ENCODE measurements around the gene CAMKK1.
"Not testable (repeated sequence)": the region's sequence is repeated elsewhere in the genome, so short reads cannot be mapped to it uniquely, and the experiment has no call there.

Gene CAMKK1

GRCh38 chr17:3845621-3846436 lies 47.0 kb downstream of the CAMKK1 start, which contains the start of gene NCBP3:
Gene NCBP3 (minus strand): TSS chr17:3846246. CDS start chr17:3846223, 23 bp downstream.
- peak; percentile 98 for DNase-seq (ENCODE audit: low spot score)

GRCh38 chr17:3845291-3845620 lies 47.6 kb downstream of the CAMKK1 start:
- no peak for DNase-seq (ENCODE audit: low spot score)

GRCh38 chr17:3844556-3844955 lies 48.3 kb downstream of the CAMKK1 start:
- DNase-seq (ENCODE audit: low spot score), result not testable (repeated sequence)

GRCh38 chr17:3843935-3844516 lies 48.8 kb downstream of the CAMKK1 start:
- no peak for DNase-seq (ENCODE audit: low spot score)

DNA sequence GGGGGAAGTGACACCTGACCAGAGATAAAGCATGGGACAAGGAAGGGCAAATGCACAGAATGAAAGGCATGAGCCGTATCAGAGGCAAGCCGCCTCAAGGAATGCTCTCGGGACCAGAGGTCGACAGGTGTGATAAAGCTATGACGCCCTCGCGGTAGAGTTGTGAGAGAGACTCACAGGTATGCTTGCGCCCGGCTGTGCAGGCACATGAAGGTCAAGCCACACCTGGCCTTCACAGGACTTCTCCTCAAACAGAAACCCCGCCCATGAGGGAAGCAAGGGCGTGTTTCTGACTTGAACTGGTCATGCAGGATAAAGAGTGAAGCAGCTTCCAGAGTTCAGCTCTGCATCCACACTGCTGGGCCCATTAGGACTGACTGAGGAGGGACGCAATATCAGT lies 54.6 kb downstream of the CAMKK1 start:
- no peak for DNase-seq (ENCODE audit: low spot score)

GRCh38 chr17:3836551-3836950 lies 56.3 kb downstream of the CAMKK1 start:
- no peak for DNase-seq (ENCODE audit: low spot score)

GRCh38 chr17:3835410-3836229 lies 57.2 kb downstream of the CAMKK1 start:
- no peak for DNase-seq (ENCODE audit: low spot score)

DNA sequence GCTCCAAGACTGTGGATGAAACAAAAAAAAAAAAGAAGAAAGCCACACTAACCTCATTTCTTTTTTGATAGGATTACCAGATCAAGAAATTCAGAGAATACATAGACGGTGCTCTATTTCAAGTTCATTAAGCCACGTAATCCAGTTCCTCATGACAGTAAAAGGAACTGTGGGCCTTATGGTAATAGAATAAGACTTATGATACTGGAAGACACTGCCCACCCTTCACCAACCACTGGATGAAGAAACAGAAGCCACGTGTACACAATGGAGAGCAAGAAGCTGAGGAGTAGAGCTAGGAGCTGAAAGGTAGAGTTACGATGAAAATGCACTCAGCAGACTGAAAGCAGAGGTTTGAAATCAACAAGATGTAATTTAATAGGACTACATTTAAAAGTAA lies 58.0 kb downstream of the CAMKK1 start:
- DNase-seq (ENCODE audit: low spot score), result no peak

DNA sequence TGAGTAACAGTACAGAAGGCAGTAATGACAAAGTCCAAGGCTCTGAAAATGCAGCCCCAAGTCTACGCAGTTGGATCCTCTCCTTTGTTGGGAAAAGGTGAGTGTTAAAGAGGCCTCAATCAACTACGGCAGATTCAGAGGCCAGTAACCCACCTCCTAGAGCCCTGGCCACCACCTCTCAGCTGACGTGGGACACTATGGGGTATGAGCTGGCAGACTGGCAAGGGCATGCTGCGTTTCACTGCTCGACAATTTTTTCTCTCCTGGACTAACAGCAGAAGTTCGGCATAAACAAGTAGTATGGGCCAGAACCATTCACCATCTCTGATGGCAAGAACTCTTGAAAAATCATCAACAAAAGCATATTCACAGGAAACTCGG lies 64.0 kb downstream of the CAMKK1 start:
- DNase-seq (ENCODE audit: low spot score), result no peak

DNA sequence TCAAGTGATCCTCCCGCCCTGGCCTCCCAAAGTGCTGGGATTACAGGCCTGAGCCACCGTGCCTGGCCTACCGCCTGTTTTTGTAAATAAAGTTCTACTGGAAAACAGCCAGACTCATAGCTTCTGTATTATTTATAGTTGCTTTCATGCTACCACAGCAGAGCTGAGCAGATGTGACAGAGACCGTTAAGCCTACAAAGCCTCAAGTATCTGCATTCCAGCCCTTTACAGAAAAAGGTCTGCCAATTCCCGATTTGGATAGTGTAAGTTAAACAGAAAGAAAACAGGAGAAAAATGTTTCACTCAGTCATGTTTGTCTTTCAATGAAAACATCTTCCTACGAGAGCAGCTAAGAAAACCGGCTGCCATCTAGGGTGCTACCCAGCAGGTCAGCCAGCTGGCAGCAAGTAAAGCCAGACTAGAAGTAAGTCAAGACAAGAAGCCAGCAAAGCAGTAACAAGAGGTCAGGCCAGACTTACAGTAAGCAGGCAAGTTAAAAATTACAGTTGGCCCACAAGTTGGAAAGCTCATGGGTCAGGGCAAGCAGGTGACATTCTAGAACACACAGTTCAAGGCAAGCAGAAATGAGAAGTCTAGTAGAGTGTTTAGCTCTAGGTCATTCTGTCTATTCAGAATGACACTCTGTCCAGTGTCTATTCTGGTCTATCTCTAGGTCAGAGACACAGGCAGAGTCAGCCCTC lies 64.6 kb downstream of the CAMKK1 start:
- peak; percentile 41 for DNase-seq (ENCODE audit: low spot score)

DNA sequence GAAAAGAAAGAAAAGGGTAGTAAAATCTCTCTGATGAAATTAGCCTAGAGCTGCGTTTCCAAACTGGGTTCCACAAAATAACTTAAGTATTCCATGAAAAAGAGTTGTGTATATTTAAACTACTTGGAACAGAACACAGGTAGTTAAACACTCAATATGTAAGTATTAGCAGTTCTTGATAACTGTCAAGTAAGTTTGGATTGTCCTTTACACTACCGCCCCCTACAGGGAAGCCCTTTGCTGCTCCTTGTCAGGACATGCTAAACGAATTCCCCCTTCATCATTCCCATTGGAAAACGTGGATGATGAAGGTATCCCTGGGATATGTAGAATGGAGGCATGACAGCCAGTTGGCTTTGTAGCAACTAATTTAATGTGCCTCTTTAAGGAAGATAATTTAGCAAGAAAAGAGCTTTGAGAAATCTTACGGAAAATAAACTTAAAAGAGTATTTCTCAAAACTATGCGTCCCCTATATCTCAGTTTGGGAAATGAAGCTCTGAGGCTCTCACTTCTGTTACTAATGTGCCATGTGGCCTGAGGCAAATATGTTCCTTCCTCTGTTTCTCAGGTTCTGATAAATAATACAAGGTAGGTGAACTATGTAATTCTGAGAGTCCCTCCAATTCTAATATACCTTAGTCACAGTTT lies 65.6 kb downstream of the CAMKK1 start:
- DNase-seq (ENCODE audit: low spot score), result no peak

GRCh38 chr17:3826191-3826590 lies 66.7 kb downstream of the CAMKK1 start:
- no peak for DNase-seq (ENCODE audit: low spot score)

GRCh38 chr17:3821101-3821500 lies 71.8 kb downstream of the CAMKK1 start:
- DNase-seq (ENCODE audit: low spot score), result no peak

- no peak for DNase-seq (ENCODE audit: low spot score)
Observed at GRCh38 chr17:3818786-3819185, 74.1 kb downstream of the CAMKK1 start.

DNA sequence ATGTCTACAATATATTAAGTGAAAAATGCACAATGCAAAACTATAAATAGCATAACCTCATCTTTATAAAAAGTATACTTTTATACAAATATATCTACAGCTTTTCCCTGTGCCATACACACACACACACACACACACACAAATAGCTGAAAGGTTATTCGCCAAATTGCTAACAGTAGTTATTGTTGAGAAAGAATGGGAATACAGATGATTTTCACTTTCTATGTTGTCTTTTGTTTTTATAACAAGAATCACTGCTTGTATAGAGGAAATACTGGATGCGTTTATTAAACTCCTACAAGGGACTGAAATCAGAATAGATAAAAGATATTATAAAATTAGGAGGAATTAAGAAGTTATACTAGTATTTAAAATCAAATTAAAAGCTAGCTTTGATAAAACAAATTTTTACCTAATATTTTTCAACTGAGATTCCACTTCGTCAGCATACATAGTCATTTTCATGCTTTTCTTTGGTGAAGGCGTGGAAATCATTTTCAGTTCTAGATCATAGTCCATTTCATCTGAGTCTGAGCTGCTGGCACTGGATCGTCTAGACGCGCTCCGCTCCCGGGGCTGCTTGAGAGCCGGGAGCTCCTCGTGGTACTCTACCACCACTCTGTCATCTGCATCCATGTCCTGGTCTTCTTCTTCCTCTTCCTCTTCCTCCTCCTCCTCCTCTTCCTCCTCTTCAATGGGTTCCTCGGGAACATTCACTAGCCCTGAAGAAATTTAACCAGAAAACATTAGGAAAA lies 74.8 kb downstream of the CAMKK1 start:
- no peak for DNase-seq (ENCODE audit: low spot score)

GRCh38 chr17:3815925-3816324 lies 76.9 kb downstream of the CAMKK1 start:
- DNase-seq (ENCODE audit: low spot score), result no peak

DNA sequence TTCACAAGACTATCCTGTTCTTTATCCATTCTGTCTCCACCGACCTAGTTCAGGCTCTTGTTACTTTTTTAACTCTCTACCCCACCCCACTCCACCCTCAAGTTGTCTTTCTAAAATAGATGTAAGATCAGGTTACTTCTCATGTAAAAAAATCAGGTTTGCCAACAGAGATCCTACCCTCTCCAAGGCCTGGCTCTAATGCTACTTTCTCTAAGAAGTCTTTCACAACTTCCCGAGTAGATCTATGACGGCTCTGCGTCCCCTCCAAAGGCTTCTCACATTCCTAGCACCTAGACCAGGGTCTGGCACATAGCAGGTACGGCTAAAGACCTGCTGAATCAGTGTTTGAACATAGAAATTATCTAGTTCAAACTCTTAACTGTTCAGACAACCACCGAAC lies 77.7 kb downstream of the CAMKK1 start:
- no peak for DNase-seq (ENCODE audit: low spot score)

- DNase-seq (ENCODE audit: low spot score), result no peak
Observed at GRCh38 chr17:3814361-3814760, 78.5 kb downstream of the CAMKK1 start.

- DNase-seq (ENCODE audit: low spot score), result no peak
Observed at GRCh38 chr17:3813171-3813570, 79.7 kb downstream of the CAMKK1 start.

DNA sequence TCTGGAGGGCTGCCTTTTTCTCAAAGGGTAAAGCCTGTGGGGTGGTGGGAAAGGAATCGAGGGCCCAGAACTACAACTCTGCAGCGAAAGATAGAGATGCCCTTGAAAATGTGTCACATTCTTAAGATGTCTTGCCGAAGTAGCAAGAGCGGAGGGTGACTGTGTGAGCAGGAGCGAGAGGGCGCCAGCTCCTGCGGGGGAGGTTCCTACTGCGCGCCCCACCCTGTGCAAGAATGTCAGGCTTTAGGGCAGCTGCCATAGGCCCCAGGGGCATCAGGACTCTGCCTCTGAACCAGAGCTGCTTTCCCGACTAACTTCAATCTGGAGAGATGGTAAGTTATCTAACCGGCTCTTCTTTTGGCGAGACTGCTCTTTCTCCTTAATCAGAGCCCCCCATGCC lies 80.1 kb downstream of the CAMKK1 start:
- DNase-seq (ENCODE audit: low spot score), result no peak

DNA sequence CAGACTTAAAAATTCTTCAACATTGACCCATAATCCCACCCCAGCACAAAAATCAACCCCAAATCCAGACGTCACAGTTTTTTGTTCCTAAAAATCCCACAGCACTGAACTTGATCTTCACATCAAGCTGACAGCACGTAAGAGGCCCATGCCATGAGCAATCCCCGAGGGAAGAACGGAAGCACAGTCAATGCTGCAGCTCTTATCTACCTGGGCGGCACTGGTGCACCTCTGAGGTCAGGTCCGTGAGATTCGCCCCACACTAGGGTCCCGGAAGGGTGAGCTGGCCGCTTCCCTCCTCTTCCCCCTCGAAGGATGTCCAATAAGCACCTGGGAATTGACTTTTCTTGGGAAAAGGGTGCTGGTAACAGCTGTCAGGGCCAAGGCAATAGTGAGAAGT lies 80.6 kb downstream of the CAMKK1 start:
- DNase-seq (ENCODE audit: low spot score), result no peak

All from AG08396 (cell line).